HT-29 (cell line): ENCODE data around the gene SPNS1. TPM values are rescaled to one million over a fixed set of nuclear protein-coding genes. Genes with fewer than 3 reads are reported as not detected.

Experiments
- DNase-seq: peaks from one replicate; pipeline ENCODE4 v3.0.0-alpha.2; 2015; ENCODE audit warnings: low spot score
- total RNA-seq: library from RNA; depleted of rRNA; stranded (reverse); fragments of >200 nt; shearing (Covaris generic); gene quantifications from 2 replicates; pipeline ENCODE4 v1.2.3, GENCODE V29; 2014; rRNA removed

SPNS1 gene
- total RNA-seq, 1 experiment from 2014 or later: 88.8 TPM

DNA sequence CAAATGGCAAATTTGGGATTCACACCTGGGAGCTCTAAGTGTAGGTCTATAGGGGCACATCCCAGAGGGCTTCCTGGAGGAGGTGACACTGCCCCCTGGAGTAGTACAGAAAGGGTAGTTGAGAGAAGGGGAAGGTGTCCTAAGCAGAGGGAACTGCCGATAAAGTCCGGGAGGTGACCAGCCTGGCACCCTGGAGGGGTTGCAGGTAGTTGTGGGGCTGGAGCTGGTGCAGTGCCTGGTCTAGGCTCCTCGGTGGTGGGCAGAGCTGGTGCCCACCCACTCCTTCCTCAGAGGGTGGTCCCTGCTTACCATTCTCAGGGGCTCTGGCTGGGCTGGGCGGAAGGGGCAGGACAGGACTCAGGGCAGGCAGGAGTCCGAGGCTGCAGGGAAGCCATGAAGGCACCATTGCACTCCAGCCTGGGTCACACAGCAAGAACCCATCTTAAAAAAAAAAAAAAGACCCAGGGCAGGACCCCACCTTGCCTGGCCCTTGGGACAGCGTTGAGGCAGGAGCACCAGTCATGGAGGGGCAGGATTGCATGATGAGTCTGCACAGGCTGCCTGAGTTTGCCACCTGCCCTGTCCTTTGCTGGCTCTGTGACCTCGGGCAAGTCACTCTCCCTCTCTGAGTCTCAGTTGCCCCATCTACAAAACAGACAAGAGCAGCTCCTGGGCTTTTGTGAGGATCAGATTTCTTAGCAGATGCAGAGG lies 54.0 kb downstream of the SPNS1 start:
- no peak for DNase-seq

DNA sequence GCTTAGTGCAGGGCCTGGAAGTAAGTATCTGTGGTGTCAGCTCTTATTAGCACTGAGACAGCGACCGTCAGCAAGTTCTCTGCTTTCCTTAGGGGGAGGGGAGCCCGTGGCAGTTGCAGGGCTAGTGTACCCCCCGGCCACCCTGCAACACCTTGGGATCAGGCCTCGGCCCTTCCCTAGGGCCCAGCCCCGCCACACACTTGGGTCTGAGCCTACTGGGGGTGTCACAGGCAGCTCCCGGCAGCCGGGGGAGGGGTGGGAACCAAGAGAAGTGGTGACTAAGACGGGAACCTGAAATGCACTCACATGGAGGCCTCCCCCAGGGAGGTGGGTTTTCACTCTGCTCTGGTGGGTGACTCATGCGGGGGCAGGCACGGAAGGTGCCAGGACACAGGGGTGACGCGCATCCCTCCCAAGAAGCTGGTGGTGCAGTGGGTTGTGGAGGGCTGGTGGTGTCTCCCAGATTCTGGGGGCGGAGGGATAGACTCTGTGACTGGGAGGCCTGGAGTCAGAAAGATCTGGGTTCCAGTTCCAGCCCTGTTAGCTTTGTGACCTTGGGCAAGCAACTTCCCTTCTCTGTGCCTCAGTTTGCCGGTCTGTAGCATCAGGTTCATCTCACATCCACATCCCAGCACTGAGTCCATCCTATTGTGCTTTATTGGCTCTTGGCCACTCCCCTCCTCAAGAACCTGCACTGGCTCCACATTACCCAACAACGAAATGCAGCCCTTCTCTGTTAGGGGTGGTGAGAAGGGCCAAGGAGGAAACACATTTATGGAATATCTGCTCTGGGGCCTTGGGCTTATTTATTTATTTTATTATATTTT lies 54.8 kb downstream of the SPNS1 start:
- DNase-seq: no peak

DNA sequence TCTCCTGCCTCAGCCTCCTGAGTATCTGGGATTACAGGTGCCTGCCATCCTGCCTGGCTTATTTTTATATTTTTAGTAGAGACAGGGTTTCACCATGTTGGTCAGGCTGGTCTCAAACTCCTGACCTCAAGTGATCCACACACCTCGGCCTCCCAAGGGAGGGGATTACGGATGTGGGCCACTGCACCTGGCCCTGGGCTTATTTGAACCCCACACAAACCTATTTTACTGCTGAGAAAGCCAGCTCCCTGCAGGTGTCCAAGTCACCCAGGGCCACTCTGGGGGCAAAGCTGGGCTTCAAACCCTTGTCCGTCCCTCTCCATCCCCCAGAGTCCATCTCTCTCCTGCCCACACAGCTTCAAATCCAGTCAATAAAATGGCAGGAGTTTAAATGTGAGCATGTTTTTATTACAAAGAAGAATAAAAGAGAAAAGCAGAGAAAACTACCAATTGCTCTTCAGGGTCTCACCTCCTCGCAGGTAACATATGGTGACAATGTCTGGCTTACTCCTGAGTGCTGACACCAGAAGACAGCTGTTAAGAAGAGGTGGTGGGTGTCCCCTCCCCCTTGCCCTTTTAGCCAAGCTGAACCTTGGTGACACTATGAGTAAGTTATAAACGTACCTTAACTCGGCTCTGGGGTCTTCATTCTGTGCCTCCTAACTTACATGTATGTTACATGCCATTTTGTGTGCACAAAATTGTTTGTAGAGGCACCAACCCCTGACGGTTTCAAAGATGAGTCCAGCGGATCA lies 55.7 kb downstream of the SPNS1 start:
- DNase-seq: no peak

Other genes with a start within 250 kb of the SPNS1 start
- 1.2 TPM in 1 of 2 replicates, not detected in the other for gene NPIPB9, start 223.0 kb upstream of the SPNS1 start, total RNA-seq
- 74.1 and 86.9 TPM in 2 replicates for gene ATXN2L, start 151.8 kb upstream of the SPNS1 start, total RNA-seq
- 376 and 403 TPM in 2 replicates for gene TUFM, start 128.4 kb upstream of the SPNS1 start, total RNA-seq
- gene SH2B1, start 110.9 kb upstream of the SPNS1 start, total RNA-seq: 38.9 and 50.2 TPM in 2 replicates
- gene ATP2A1, start 96.3 kb upstream of the SPNS1 start, total RNA-seq: 0.83 and 2.6 TPM in 2 replicates
- gene RABEP2, start 49.5 kb upstream of the SPNS1 start, total RNA-seq: 47.3 and 59.1 TPM in 2 replicates
- not detected in 2 replicates for gene CD19, start 42.8 kb upstream of the SPNS1 start, total RNA-seq
- gene NFATC2IP, start 23.8 kb upstream of the SPNS1 start, total RNA-seq: 54.8 and 66.3 TPM in 2 replicates
- gene LAT, start 10.3 kb downstream of the SPNS1 start, total RNA-seq: 14.8 and 22.7 TPM in 2 replicates